Tibial nerve (tissue), 4 donors: ENCODE measurements around the gene TFEC.

Source experiments
- CTCF ChIP-seq, 5 experiments: fragments of 200-600 bp in 3 of 5; fragments of 450-650 bp in 2 of 5; sonication (generic) in 3 of 5; IDR thresholded peaks; one replicate each; pipeline ENCODE4 v1.5.1; 2016 to 2019; ENCODE audit warnings: antibody characterized with exemption in 5 of 5, mild to moderate bottlenecking in 3 of 5, moderate library complexity in 2 of 5
- EP300 ChIP-seq, 2 donors: sonication (generic); formaldehyde crosslinking; IDR thresholded peaks; one replicate each; pipeline ENCODE4 v1.6.1; 2017; ENCODE audit warnings: antibody characterized with exemption in 2 of 2, mild to moderate bottlenecking in 1 of 2
- POLR2A ChIP-seq, 2 donors: fragments of 450-650 bp; IDR thresholded peaks; one replicate each; pipeline ENCODE4 v1.6.1; 2017; ENCODE audit warnings: antibody characterized with exemption in 2 of 2, mild to moderate bottlenecking in 2 of 2, moderate library complexity in 2 of 2

- TF ChIP-seq CTCF (IDR thresholded peaks at IDR 0.05) (no peak), POLR2A (IDR thresholded peaks at IDR 0.05) (no peak), EP300 (IDR thresholded peaks at IDR 0.05) (no peak)
Measured at GRCh38 chr7:115933471-115933870, 97.1 kb downstream of the TFEC start.
